Measurements from ENCODE around the gene E2F6.

GRCh38 chr2:11407413-11407812, 58.5 kb downstream of the E2F6 start:
- no peak for TF ChIP-seq CTCF (IDR thresholded peaks at IDR 0.05; ENCODE audit: borderline replicate concordance, extremely low read depth, low read length, poor library complexity, severe bottlenecking)
- TF ChIP-seq EZH2 (IDR thresholded peaks at IDR 0.05; ENCODE audit: borderline replicate concordance, low read depth, low read length, severe bottlenecking) = no peak

Measured in DND-41 (cell line).